ENCODE data around the gene GOLT1A. TPM values are rescaled to one million over a fixed set of nuclear protein-coding genes. Genes with fewer than 3 reads are reported as not detected.
A peak's percentile ranks its signal among the peaks of the same experiment; 100 is the strongest.

Gene GOLT1A
- total RNA-seq, 2 donors from 2014 or later: 6.7 to 13.6 TPM

DNA sequence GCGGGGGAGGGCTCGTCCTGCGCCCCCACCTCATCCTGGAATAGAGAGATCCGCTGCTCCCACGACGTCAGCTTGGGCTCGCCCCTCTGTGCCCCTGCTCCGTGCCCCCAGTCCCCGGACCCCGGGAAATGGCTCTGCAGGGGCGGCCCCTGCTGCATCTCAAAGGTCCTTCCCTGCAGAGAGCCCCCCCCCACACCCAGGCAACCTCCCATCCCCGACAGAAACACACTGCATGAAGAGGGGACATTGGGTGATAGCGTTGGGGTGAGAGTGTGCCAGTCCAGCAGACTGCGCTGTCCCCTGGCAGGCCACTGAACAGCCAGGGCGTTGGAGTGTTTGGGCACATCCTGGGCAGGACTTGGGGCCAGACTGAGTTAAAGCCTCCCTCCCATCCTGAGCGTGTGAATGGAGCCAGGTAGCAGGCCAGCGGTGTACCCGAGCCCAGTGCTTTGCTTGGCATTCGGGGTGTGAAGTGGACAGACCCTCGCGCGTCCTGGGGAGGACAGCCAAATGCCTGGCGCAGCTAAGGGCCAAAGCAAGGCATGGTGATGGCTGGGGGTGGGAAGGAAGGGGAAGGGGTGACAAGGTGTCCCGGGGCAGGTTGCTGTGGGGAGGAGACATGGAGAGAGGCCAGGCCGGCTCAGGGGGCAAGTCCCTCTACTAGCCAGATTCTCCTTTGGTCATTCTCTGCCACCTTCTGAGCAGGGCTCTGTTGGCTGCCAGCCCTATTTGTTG, 61.3 kb downstream of the GOLT1A start:
- H3K4me1 ChIP-seq: no peaks in the 10 kb centered on the region
- peaks cover 9% of the 10 kb centered on the region for H3K27me3 ChIP-seq
- DNase-seq: no peak
- intact Hi-C loops (cut with DNase I): no loop called here
- peak overlapping the region in 1 of 2 donors; percentile 60 for H3K9ac ChIP-seq (ENCODE audit: low read depth in 2 of 2, low read length in 2 of 2)
- H3K4me3 ChIP-seq: peak overlapping the region; percentile 43
- no peaks in the 10 kb centered on the region for H3K36me3 ChIP-seq
- H3K27ac ChIP-seq: no peak overlapping the region
- TF ChIP-seq, protein P1, sequence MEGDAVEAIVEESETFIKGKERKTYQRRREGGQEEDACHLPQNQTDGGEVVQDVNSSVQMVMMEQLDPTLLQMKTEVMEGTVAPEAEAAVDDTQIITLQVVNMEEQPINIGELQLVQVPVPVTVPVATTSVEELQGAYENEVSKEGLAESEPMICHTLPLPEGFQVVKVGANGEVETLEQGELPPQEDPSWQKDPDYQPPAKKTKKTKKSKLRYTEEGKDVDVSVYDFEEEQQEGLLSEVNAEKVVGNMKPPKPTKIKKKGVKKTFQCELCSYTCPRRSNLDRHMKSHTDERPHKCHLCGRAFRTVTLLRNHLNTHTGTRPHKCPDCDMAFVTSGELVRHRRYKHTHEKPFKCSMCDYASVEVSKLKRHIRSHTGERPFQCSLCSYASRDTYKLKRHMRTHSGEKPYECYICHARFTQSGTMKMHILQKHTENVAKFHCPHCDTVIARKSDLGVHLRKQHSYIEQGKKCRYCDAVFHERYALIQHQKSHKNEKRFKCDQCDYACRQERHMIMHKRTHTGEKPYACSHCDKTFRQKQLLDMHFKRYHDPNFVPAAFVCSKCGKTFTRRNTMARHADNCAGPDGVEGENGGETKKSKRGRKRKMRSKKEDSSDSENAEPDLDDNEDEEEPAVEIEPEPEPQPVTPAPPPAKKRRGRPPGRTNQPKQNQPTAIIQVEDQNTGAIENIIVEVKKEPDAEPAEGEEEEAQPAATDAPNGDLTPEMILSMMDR (IDR thresholded peaks at IDR 0.05): no peak
- H3K9me3 ChIP-seq: no peaks in the 10 kb centered on the region

DNA sequence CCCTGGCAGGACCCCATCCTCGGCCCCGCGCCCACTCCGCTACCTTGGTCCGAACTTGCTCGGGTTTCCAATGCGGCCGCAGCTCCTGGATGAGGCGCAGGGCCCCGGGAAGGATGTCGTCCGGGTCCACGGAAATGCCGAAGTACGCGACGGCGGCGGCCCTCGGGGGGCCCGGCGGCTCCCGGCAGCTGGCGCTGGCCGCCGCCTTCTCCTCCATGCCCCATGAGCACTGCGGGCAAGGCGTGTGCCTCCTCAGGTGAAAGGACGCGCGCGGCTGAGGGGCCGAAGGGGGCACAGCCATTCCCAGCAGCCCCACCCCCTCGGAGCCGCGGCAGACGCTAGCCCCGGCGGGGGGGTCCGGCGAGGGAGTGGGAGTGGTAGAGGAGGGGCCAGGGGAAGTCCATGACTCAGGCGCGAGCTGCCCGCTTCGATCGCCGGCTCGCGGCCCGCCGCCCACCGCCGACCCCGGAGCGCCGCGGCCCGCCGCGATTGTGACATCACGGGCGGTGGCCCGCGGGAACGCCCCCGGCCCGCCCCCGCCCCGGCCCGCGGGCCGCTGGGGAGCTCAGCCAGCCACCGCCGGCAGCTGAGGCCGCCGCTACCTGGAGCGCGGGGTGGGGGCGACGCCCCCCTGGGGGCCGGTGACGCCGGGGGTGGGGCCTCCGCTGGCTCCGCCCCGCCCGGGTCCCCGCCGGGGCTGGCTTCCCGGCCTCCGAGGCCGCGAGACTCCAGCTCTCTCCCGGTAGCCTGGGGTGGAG, 62.1 kb downstream of the GOLT1A start, which contains the start of gene ETNK2:
Gene ETNK2 (minus strand): TSS at position 493 of the 758 bp plus-strand sequence. CDS start 192 bp downstream, at position 301.
- no peaks in the 10 kb centered on the region for H3K4me1 ChIP-seq
- TF ChIP-seq, protein P1 (IDR thresholded peaks at IDR 0.05): no peak
- peak within 1 kb of the TSS; percentile 51 to 66 for H3K9ac ChIP-seq (ENCODE audit: low read depth in 2 of 2, low read length in 2 of 2)
- H3K27me3 ChIP-seq: peaks cover 9% of the 10 kb centered on the region
- no peak within 1 kb of the TSS for H3K27ac ChIP-seq
- no peaks in the 10 kb centered on the region for H3K9me3 ChIP-seq
- intact Hi-C loops (cut with DNase I): no loop called here
- H3K4me3 ChIP-seq: peak within 1 kb of the TSS; percentile 43
- peak; percentile 38 for DNase-seq
- no peaks in the 10 kb centered on the region for H3K36me3 ChIP-seq

DNA sequence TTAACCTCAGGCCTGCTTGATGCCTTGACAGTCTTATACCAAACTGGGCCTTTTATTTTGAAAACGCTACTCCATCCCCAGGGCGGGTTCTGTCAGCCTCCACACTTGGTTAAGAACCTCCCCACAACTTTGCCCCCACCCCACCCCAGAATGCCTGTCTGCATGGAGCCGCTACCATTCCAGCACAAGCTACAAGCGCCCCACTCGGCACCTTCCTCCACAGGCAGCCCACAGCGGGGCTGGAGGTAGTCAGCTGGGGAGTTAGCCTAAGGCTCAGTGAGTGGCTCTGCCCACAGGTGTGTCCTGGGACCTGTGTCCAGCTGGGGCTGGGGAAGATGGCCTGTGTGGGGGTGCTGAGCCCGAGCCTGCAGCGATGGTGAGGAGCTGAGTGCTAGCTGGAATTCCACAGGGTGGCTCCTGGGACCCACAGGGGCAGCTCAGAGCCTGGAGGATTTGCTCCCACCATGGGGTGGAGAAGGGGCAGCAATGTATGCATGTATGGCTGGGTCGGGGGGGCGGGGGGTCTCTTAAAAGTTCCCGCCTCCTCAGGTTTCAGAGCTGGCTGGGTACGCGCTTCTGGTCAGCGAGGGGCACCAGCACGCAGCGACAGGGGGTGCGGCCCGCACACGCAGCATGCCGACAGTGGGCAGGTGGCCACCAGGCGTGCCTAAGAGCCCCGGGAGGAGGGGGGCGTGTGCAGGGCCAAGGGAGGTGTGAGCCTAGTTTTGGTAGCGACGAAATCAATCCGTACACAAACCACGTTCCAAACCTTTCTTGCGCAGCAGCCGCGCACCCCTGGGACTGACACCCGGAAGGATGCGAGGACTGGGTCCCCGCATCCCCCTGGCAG, 62.9 kb downstream of the GOLT1A start:
- H3K27me3 ChIP-seq: peaks cover 9% of the 10 kb centered on the region
- no peak for DNase-seq

DNA sequence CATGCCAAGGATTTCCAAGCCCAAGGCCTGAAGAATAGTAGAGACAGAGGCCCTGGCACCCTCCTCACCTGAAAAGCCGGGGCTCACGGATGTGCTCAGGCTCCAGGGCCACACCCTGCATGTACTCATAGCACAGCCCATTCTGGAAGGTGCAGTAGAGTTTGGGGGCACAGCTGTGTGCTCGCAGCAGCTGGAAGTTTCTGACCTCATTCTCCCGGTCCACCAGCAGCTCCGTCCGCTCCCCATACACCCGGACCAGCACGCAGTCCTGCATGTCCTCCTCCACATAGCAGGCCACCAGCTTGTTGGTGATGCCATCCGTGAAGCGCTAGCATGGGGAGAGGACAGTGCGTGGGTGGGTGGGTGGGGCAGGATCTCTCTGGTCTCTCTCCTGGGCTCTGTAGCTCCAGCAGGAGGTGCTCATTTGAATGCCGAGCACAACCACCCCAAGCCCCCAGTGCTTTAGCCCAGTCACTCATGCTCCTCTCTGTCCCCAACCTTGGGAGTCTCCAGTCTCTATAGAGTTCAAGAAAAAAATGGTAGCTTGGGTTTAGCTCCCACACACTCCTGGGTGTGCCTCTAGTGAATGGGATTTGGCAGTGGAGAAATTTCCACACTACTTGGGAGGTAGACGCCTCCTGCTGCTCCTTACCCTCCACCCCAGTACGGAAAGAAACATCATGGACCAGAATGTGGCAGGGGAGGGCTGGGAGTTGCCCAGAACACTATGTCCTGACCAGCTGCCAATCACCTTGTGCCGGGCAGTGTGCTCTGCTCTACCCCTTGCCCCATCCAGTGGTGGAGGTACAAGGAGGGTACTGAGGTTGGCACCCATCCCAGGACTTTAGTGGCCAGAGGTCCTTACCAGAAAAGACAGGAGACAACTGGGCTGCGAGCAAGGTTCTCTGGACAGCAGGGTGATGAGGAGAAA, 63.9 kb downstream of the GOLT1A start:
- Histone ChIP-seq H3K4me3 (no peak overlapping the region), H3K9ac (ENCODE audit: low read depth in 2 of 2, low read length in 2 of 2) (no peak overlapping the region), H3K36me3 (no peaks in the 10 kb centered on the region), H3K27ac (no peak overlapping the region), H3K4me1 (no peaks in the 10 kb centered on the region), H3K9me3 (no peaks in the 10 kb centered on the region), H3K27me3 (peaks cover 9% of the 10 kb centered on the region)
- intact Hi-C loops (cut with DNase I): no loop called here
- DNase-seq: no peak
- TF ChIP-seq, protein P1 (IDR thresholded peaks at IDR 0.05): no peak

More for the DNA sequence above, 62.9 kb downstream of the GOLT1A start:
- TF ChIP-seq, protein P1 (IDR thresholded peaks at IDR 0.05): no peak
- Histone ChIP-seq H3K9ac (ENCODE audit: low read depth in 2 of 2, low read length in 2 of 2) (peak overlapping the region; percentile 51 to 66), H3K4me3 (peak overlapping the region; percentile 43), H3K27ac (no peak overlapping the region), H3K36me3 (no peaks in the 10 kb centered on the region), H3K4me1 (no peaks in the 10 kb centered on the region), H3K9me3 (no peaks in the 10 kb centered on the region)
- intact Hi-C loops (cut with DNase I): no loop called here

All from colonic mucosa (tissue), 4 donors.